ENCODE results near the gene TMTC1.

- TF ChIP-seq CTCF (IDR thresholded peaks at IDR 0.05 in 8 of 11, conservative IDR thresholded peaks at IDR 0.05 in 3 of 11) = no peak
- no peak for TF ChIP-seq POLR2A (IDR thresholded peaks at IDR 0.05)
- no peak for TF ChIP-seq POLR2AphosphoS5 (IDR thresholded peaks at IDR 0.05)
Observed at GRCh38 chr12:29816874-29817725, 33.4 kb upstream of the TMTC1 start.

Measured in spleen (tissue), 7 donors.